ENCODE results near the gene TRIM9.

- no peak for TF ChIP-seq CTCF (IDR thresholded peaks at IDR 0.05; ENCODE audit: low read length)
- TF ChIP-seq EZH2phosphoT487 (IDR thresholded peaks at IDR 0.05; ENCODE audit: low read length): no peak
- no peak for TF ChIP-seq EZH2 (optimal IDR thresholded peaks at IDR 0.05; ENCODE audit: low read depth, low read length)
Observed at GRCh38 chr14:51056421-51056820, 38.5 kb downstream of the TRIM9 start.
